Activated naive CD4-positive, alpha-beta T cell (primary cell): ENCODE results near the gene DOCK9.
"Not testable (repeated sequence)": the region's sequence is repeated elsewhere in the genome, so short reads cannot be mapped to it uniquely, and the experiment has no call there.

Experiments
- DNase-seq, 4 experiments: peaks; one replicate each; lab custom pipeline; 2025; lab: John Stamatoyannopoulos, UW

Gene DOCK9

GRCh38 chr13:98916403-98916802 is 61.5 kb downstream of the DOCK9 start:
- no peak for DNase-seq

- no peak for DNase-seq
Measured at GRCh38 chr13:98915981-98916380, 61.9 kb downstream of the DOCK9 start.

GRCh38 chr13:98915563-98915962 is 62.3 kb downstream of the DOCK9 start:
- no peak for DNase-seq

- DNase-seq: no peak
Measured at GRCh38 chr13:98913741-98914140, 64.1 kb downstream of the DOCK9 start.

- no peak for DNase-seq
Measured at GRCh38 chr13:98912846-98913245, 65.0 kb downstream of the DOCK9 start.

GRCh38 chr13:98910501-98910951 is 67.3 kb downstream of the DOCK9 start:
- peak in 1 of 4 experiments; percentile 2 for DNase-seq

- DNase-seq: no peak
Measured at GRCh38 chr13:98909016-98909415, 68.8 kb downstream of the DOCK9 start.

GRCh38 chr13:98906746-98907502 is 70.9 kb downstream of the DOCK9 start:
- no peak for DNase-seq

- no peak for DNase-seq
Measured at GRCh38 chr13:98905199-98905598, 72.7 kb downstream of the DOCK9 start.

GRCh38 chr13:98900442-98900841 is 77.4 kb downstream of the DOCK9 start:
- DNase-seq: no peak

- DNase-seq: no peak
Measured at GRCh38 chr13:98897706-98898105, 80.2 kb downstream of the DOCK9 start.

GRCh38 chr13:98896868-98897144 is 81.1 kb downstream of the DOCK9 start:
- no peak for DNase-seq

GRCh38 chr13:98896083-98896867 is 81.6 kb downstream of the DOCK9 start:
- DNase-seq: no peak

- DNase-seq: not testable (repeated sequence)
Measured at GRCh38 chr13:98894814-98895213, 83.0 kb downstream of the DOCK9 start.

GRCh38 chr13:98893371-98893770 is 84.5 kb downstream of the DOCK9 start:
- DNase-seq: no peak

- DNase-seq: no peak
Measured at GRCh38 chr13:98892821-98893220, 85.0 kb downstream of the DOCK9 start.

GRCh38 chr13:98892077-98892476 is 85.8 kb downstream of the DOCK9 start:
- DNase-seq: no peak

GRCh38 chr13:98890925-98891324 is 86.9 kb downstream of the DOCK9 start:
- DNase-seq: no peak

- DNase-seq: no peak
Measured at GRCh38 chr13:98890186-98890585, 87.7 kb downstream of the DOCK9 start.

- DNase-seq: no peak
Measured at GRCh38 chr13:98889419-98890085, 88.3 kb downstream of the DOCK9 start.

- DNase-seq: no peak
Measured at GRCh38 chr13:98888890-98889279, 89.0 kb downstream of the DOCK9 start.

GRCh38 chr13:98888222-98888889 is 89.5 kb downstream of the DOCK9 start:
- DNase-seq: no peak
